H1 (cell line): ENCODE results near the gene OBSCN. TPM values are rescaled to one million over a fixed set of nuclear protein-coding genes. Genes with fewer than 3 reads are reported as not detected.

ENCODE experiments used
- CTCF ChIA-PET: fragments of 300-600 bp; sonication (Branson Sonifier 250); formaldehyde crosslinking; loops from one replicate; lab custom pipeline; 2021; ENCODE audit not compliant: partially characterized antibody; lab: Charles Lee
- POLR2A ChIA-PET: fragments of 300-600 bp; sonication (Branson Sonifier 250); formaldehyde crosslinking; loops from one replicate; lab custom pipeline; 2021; ENCODE audit warnings: inconsistent platforms; ENCODE audit not compliant: partially characterized antibody; lab: Charles Lee
- DNase-seq, 2 experiments: peaks; one replicate each; pipeline versions ENCODE4 v3.0.0 to v3.0.0-alpha.2; 2010 to 2022; ENCODE audit warnings: low spot score in 2 of 2, low read depth in 1 of 2, mixed read lengths in 1 of 2
- FAIRE-seq: peaks from 2 replicates; lab custom pipeline; 2011; peaks lifted over from hg19 to GRCh38; lab: Jason Lieb, UNC
- H2AFZ ChIP-seq: 2 replicates; pipeline ENCODE4 v1.8.1; 2012; ENCODE audit warnings: low read length, inconsistent platforms
- H2AK5ac ChIP-seq: 2 replicates; pipeline ENCODE4 v1.6.1; 2013; ENCODE audit warnings: low read depth, low read length
- H2BK120ac ChIP-seq: replicated peaks from 2 replicates; pipeline ENCODE3; 2013; ENCODE audit warnings: low read depth, low read length, inconsistent platforms
- H2BK12ac ChIP-seq: 2 replicates; pipeline ENCODE4 v1.6.1; 2013; ENCODE audit warnings: low read depth, low read length
- H2BK15ac ChIP-seq: 2 replicates; pipeline ENCODE4 v1.6.1; 2013; ENCODE audit warnings: low read length
- H2BK20ac ChIP-seq: 2 replicates; pipeline ENCODE4 v1.6.1; 2013; ENCODE audit warnings: low read length
- H2BK5ac ChIP-seq: 2 replicates; pipeline ENCODE4 v1.6.1; 2013; ENCODE audit warnings: low read depth, low read length
- H3K14ac ChIP-seq: 2 replicates; pipeline ENCODE4 v1.6.1; 2013; ENCODE audit warnings: inconsistent platforms; ENCODE audit not compliant: insufficient read length
- H3K18ac ChIP-seq: 2 replicates; pipeline ENCODE4 v1.6.1; 2013; ENCODE audit warnings: low read length; ENCODE audit errors: extremely low read depth
- H3K23ac ChIP-seq: 2 replicates; pipeline ENCODE4 v1.6.1; 2013; ENCODE audit warnings: inconsistent platforms; ENCODE audit not compliant: insufficient read length
- H3K23me2 ChIP-seq: 2 replicates; pipeline ENCODE4 v1.6.1; 2013; ENCODE audit warnings: low read depth, low read length
- H3K27ac ChIP-seq: 2 replicates; pipeline ENCODE4 v1.6.1; 2011; ENCODE audit warnings: low read depth, low read length, inconsistent platforms
- H3K27me3 ChIP-seq, 4 experiments: replicated peaks in 1 of 4; 1 replicate in 1 of 4; 2 replicates in 3 of 4; pipeline versions ENCODE4 v1.6.1 to v1.8.1; 2011 to 2013; ENCODE audit warnings: low read length in 3 of 4, mild to moderate bottlenecking in 3 of 4, inconsistent platforms in 2 of 4, mixed read lengths in 2 of 4, moderate library complexity in 1 of 4; ENCODE audit not compliant: control insufficient read depth in 3 of 4, insufficient read depth in 3 of 4; ENCODE audit errors: extremely low read depth in 1 of 4
- H3K36me3 ChIP-seq, 4 experiments: 2 replicates each; pipeline versions ENCODE4 v1.6.1 to v1.8.1; 2011 to 2013; ENCODE audit warnings: mild to moderate bottlenecking in 4 of 4, low read length in 3 of 4, moderate library complexity in 2 of 4, control low read depth in 1 of 4, inconsistent platforms in 1 of 4; ENCODE audit not compliant: insufficient read depth in 4 of 4, control insufficient read depth in 2 of 4
- H3K4ac ChIP-seq: replicated peaks from 2 replicates; pipeline ENCODE3; 2013; ENCODE audit warnings: low read length, low read depth, mixed read lengths, inconsistent platforms; ENCODE audit not compliant: insufficient read length
- H3K4me1 ChIP-seq, 4 experiments: replicated peaks in 1 of 4; 1 replicate in 1 of 4; 2 replicates in 3 of 4; pipeline versions ENCODE4 v1.6.1 to v1.8.1; 2011 to 2013; ENCODE audit warnings: low read length in 3 of 4, inconsistent platforms in 2 of 4, mixed read lengths in 1 of 4; ENCODE audit not compliant: insufficient read depth in 4 of 4, control insufficient read depth in 3 of 4
- H3K4me2 ChIP-seq, 2 experiments: 2 replicates each; pipeline versions ENCODE4 v1.6.1 to v1.8.1; 2011 to 2013; ENCODE audit warnings: low read depth in 2 of 2, low read length in 2 of 2, control low read depth in 1 of 2, inconsistent platforms in 1 of 2, mild to moderate bottlenecking in 1 of 2; ENCODE audit not compliant: insufficient read depth in 1 of 2
- H3K4me3 ChIP-seq, 4 experiments: fragments of 200-600, 300-600 bp in 1 of 4; sonication (generic), shearing (Covaris generic), sonication (Bioruptor Twin) in 1 of 4; 2 replicates each; pipeline versions ENCODE4 v1.5.1 to v1.8.1; 2011 to 2016; ENCODE audit warnings: low read length in 4 of 4, low read depth in 3 of 4, control low read depth in 2 of 4, inconsistent platforms in 2 of 4, mild to moderate bottlenecking in 2 of 4, mixed read lengths in 1 of 4, moderate library complexity in 1 of 4; ENCODE audit not compliant: insufficient read depth in 2 of 4; ENCODE audit errors: extremely low read depth in 1 of 4
- H3K56ac ChIP-seq: replicated peaks from 2 replicates; pipeline ENCODE3; 2013; ENCODE audit warnings: low read depth, mild to moderate bottlenecking, mixed read lengths, low read length, inconsistent platforms; ENCODE audit not compliant: insufficient read length
- H3K79me1 ChIP-seq: 2 replicates; pipeline ENCODE4 v1.6.1; 2013; ENCODE audit warnings: low read depth, low read length, control low read depth
- H3K79me2 ChIP-seq, 2 experiments: 2 replicates each; pipeline versions ENCODE4 v1.6.1 to v1.8.1; 2012 to 2013; ENCODE audit warnings: low read length in 2 of 2, mild to moderate bottlenecking in 2 of 2, inconsistent platforms in 1 of 2; ENCODE audit not compliant: insufficient read depth in 2 of 2, control insufficient read depth in 1 of 2
- H3K9ac ChIP-seq, 4 experiments: replicated peaks in 1 of 4; 1 replicate in 1 of 4; 2 replicates in 3 of 4; pipeline versions ENCODE4 v1.6.1 to v1.8.1; 2011 to 2013; ENCODE audit warnings: low read depth in 3 of 4, low read length in 3 of 4, control low read depth in 2 of 4, mild to moderate bottlenecking in 2 of 4, moderate library complexity in 2 of 4, inconsistent platforms in 1 of 4; ENCODE audit errors: extremely low read depth in 1 of 4
- H3K9me3 ChIP-seq, 2 experiments: 2 replicates each; pipeline versions ENCODE4 v1.6.1 to v1.8.1; 2012 to 2013; ENCODE audit warnings: mild to moderate bottlenecking in 2 of 2, moderate library complexity in 2 of 2, control low read depth in 1 of 2, inconsistent platforms in 1 of 2, low read depth in 1 of 2, low read length in 1 of 2, mixed read lengths in 1 of 2; ENCODE audit not compliant: insufficient read depth in 2 of 2
- H4K20me1 ChIP-seq, 2 experiments: replicated peaks in 1 of 2; 2 replicates each; pipeline versions ENCODE3 to v1.8.1; 2011 to 2013; ENCODE audit warnings: inconsistent platforms in 2 of 2, low read length in 2 of 2, mild to moderate bottlenecking in 1 of 2; ENCODE audit not compliant: insufficient read depth in 2 of 2, control insufficient read depth in 1 of 2
- H4K5ac ChIP-seq: 2 replicates; pipeline ENCODE4 v1.6.1; 2013; ENCODE audit warnings: low read length, low read depth, mixed read lengths, inconsistent platforms; ENCODE audit not compliant: insufficient read length
- H4K8ac ChIP-seq: 2 replicates; pipeline ENCODE4 v1.8.0; 2013; ENCODE audit warnings: mild to moderate bottlenecking, moderate library complexity, low read length, inconsistent platforms; ENCODE audit not compliant: insufficient read depth; ENCODE audit errors: extremely low read depth
- H4K91ac ChIP-seq: replicated peaks from 2 replicates; pipeline ENCODE3; 2013; ENCODE audit warnings: low read length, mixed read lengths, inconsistent platforms; ENCODE audit not compliant: insufficient read length
- ASH2L ChIP-seq: fragments of 200-600, 300-600 bp; sonication (generic); IDR thresholded peaks from one replicate; pipeline ENCODE4 v1.7.1; 2017; ENCODE audit warnings: low read length
- ATF2 ChIP-seq: IDR thresholded peaks from 2 replicates; pipeline ENCODE4 v1.6.1; 2012; ENCODE audit warnings: low read length, inconsistent platforms
- CBX8 ChIP-seq: fragments of 300-800, 300-1000 bp; sonication (generic); IDR thresholded peaks from 2 replicates; pipeline ENCODE4 v1.7.1; 2016; ENCODE audit warnings: low read depth, low read length, borderline replicate concordance
- CREB1 ChIP-seq: IDR thresholded peaks from 2 replicates; pipeline ENCODE4 v1.6.1; 2012; ENCODE audit warnings: inconsistent platforms
- E2F6 ChIP-seq: IDR thresholded peaks from 2 replicates; pipeline ENCODE4 v1.6.1; 2012; ENCODE audit warnings: inconsistent platforms
- EGR1 ChIP-seq: IDR thresholded peaks from 2 replicates; pipeline ENCODE4 v1.6.1; 2011; ENCODE audit warnings: low read depth, low read length, borderline replicate concordance
- JUN ChIP-seq: IDR thresholded peaks from 2 replicates; pipeline ENCODE4 v1.6.1; 2011; ENCODE audit warnings: low read depth, mild to moderate bottlenecking, improper control_type of control experiment, low read length
- KDM5A ChIP-seq: fragments of 200-600 bp; IDR thresholded peaks from 2 replicates; pipeline ENCODE4 v1.7.1; 2012; ENCODE audit warnings: mild to moderate bottlenecking, low read length, inconsistent platforms, mixed read lengths
- SIRT6 ChIP-seq: IDR thresholded peaks from one replicate; pipeline ENCODE4 v1.7.1; 2012; ENCODE audit warnings: low read length, inconsistent platforms
- USF2 ChIP-seq: IDR thresholded peaks from 2 replicates; pipeline ENCODE4 v1.6.1; 2011; ENCODE audit warnings: low read length, improper control_type of control experiment
- YY1 ChIP-seq: IDR thresholded peaks from 2 replicates; pipeline ENCODE4 v1.6.1; 2011; ENCODE audit warnings: low read depth, mild to moderate bottlenecking, low read length
- WGBS, 2 experiments: shearing (Covaris generic) in 1 of 2; methylation state at CpG; one replicate each; pipeline versions ENCODE4 v1.1.6 to v1.1.7; 2013 to 2015; ENCODE audit warnings: low lambda C conversion rate in 2 of 2, mixed read lengths in 2 of 2, inconsistent platforms in 1 of 2, low coverage in 1 of 2, missing lambda C conversion rate in 1 of 2; ENCODE audit not compliant: insufficient replicate concordance in 2 of 2, insufficient coverage in 1 of 2, insufficient read length in 1 of 2; ENCODE audit errors: extremely low coverage in 1 of 2, missing lambda C conversion rate in 1 of 2; 5-methylcytosine and 5-hydroxymethylcytosine counted together
- polyA plus RNA-seq, 7 experiments: library from polyadenylated mRNA; depleted of rRNA in 3 of 7; stranded (reverse) in 5 of 7; unstranded in 2 of 7; fragments of >200 nt in 5 of 7; fragments of 200-250 nt in 2 of 7; gene quantifications; 1 replicate in 5 of 7; 2 replicates in 1 of 7; 4 replicates in 1 of 7; pipeline versions ENCODE4 v1.2.1 to v1.2.3, GENCODE V29; 2011 to 2013; ENCODE audit warnings: missing spikeins in 2 of 7, mixed read lengths in 2 of 7
- total RNA-seq: library from RNA; stranded (reverse); fragmentation: NEBNext Ultra II Directional; extraction: Animal tissue kit (Norgen Biotek cat#: 25700); gene quantifications from 2 replicates; pipeline ENCODE4 v1.2.1, GENCODE V29; 2021

The OBSCN gene
- total and polyA plus RNA-seq, 2 of the 8 experiments (the other 6 are each of a cell fraction or from before 2014, with no cell fraction given) = 7.5 to 28.4 TPM

GRCh38 chr1:228198977-228199590 lies 8.8 kb upstream of the OBSCN start:
- no peak overlapping the region for H3K56ac ChIP-seq
- no peaks in the 10 kb centered on the region for H4K20me1 ChIP-seq
- H3K23me2 ChIP-seq = no peaks in the 10 kb centered on the region; the same call in 1 of the 2 replicates
- CTCF ChIA-PET = interaction anchor here (0.7 to 1.8 kb wide), 2 partner anchors 12 to 25 kb away, joined by 3 to 4 read pairs; no protein-coding TSS in a partner anchor
- H3K4me2 ChIP-seq = no peak overlapping the region
- peaks cover 20 to 25% of the 10 kb centered on the region in 2 experiments for H3K9me3 ChIP-seq
- no peak overlapping the region for H2AK5ac ChIP-seq
- no peak overlapping the region for H2BK5ac ChIP-seq
- no peak overlapping the region for H3K23ac ChIP-seq
- POLR2A ChIA-PET = no interaction called here
- H3K4me1 ChIP-seq = no peaks in the 10 kb centered on the region
- no peak overlapping the region for H4K8ac ChIP-seq
- H3K9ac ChIP-seq = no peak overlapping the region
- no peak overlapping the region for H2BK20ac ChIP-seq
- no peak overlapping the region for H3K4ac ChIP-seq
- DNase-seq (no peak), FAIRE-seq (no peak)
- H3K79me2 ChIP-seq = no peaks in the 10 kb centered on the region
- H2BK15ac ChIP-seq = no peak overlapping the region
- WGBS, 2 experiments = 78% methylated on average over 2 of the region's 2 CpGs; no CpG with 5 or more reads in 1 of the 2 experiments
- H3K18ac ChIP-seq = no peak overlapping the region
- H2AFZ ChIP-seq = no peak overlapping the region
- H3K4me3 ChIP-seq = no peak overlapping the region
- no peak overlapping the region for H4K91ac ChIP-seq
- H3K27me3 ChIP-seq = peaks cover 0 to 5% (median under 1%) of the 10 kb centered on the region in 4 experiments; a peak in 1 of 7 replicates
- H4K5ac ChIP-seq = no peak overlapping the region
- H3K27ac ChIP-seq = no peak overlapping the region
- no peaks in the 10 kb centered on the region for H3K36me3 ChIP-seq
- H3K79me1 ChIP-seq = no peaks in the 10 kb centered on the region
- no peak overlapping the region for H3K14ac ChIP-seq
- no peak overlapping the region for H2BK12ac ChIP-seq
- no peak overlapping the region for H2BK120ac ChIP-seq
- TF ChIP-seq CREB1 (no peak), YY1 (no peak), KDM5A (no peak), E2F6 (no peak), SIRT6 (no peak), ATF2 (no peak), ASH2L (no peak), EGR1 (no peak), JUN (no peak), CBX8 (no peak), USF2 (no peak)
